ENCODE measurements around the gene PCNX4. TPM values are rescaled to one million over a fixed set of nuclear protein-coding genes. Genes with fewer than 3 reads are reported as not detected.

PCNX4 gene
- total and polyA plus RNA-seq, 7 donors = 3.7 to 55.9 (median 43.8) TPM

DNA sequence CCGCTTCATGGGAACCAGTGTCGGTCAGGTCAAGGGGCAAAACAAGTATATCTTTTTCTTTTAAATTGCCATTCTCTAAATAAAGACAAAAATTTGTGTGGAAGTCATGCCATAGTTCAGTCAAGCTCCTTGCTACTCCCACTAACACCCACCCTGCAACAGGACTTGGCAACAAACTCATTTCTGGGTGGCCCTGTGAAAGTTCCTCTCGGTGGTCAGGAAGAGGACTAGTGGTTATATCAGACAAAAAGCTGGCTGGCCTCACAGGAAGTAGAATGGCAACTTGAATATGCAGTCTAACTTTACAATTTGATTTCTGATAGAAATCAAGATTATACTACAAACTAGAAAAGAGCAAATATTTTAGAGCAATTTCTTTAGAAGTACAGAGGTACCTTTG, 62.3 kb downstream of the PCNX4 start:
- no peak overlapping the region for H3K27ac ChIP-seq
- H3K9me3 ChIP-seq = no peaks in the 10 kb centered on the region
- TF ChIP-seq EP300 (IDR thresholded peaks at IDR 0.05) (no peak), POLR2A (IDR thresholded peaks at IDR 0.05) (no peak), POLR2AphosphoS5 (IDR thresholded peaks at IDR 0.05) (no peak)
- TF ChIP-seq, protein P1, sequence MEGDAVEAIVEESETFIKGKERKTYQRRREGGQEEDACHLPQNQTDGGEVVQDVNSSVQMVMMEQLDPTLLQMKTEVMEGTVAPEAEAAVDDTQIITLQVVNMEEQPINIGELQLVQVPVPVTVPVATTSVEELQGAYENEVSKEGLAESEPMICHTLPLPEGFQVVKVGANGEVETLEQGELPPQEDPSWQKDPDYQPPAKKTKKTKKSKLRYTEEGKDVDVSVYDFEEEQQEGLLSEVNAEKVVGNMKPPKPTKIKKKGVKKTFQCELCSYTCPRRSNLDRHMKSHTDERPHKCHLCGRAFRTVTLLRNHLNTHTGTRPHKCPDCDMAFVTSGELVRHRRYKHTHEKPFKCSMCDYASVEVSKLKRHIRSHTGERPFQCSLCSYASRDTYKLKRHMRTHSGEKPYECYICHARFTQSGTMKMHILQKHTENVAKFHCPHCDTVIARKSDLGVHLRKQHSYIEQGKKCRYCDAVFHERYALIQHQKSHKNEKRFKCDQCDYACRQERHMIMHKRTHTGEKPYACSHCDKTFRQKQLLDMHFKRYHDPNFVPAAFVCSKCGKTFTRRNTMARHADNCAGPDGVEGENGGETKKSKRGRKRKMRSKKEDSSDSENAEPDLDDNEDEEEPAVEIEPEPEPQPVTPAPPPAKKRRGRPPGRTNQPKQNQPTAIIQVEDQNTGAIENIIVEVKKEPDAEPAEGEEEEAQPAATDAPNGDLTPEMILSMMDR (IDR thresholded peaks at IDR 0.05) = no peak
- intact Hi-C loops (cut with DNase I) = no loop called here
- H3K4me3 ChIP-seq = no peak overlapping the region
- no peak for DNase-seq
- peaks cover 0 to 42% (median 7%) of the 10 kb centered on the region in 4 donors for H3K36me3 ChIP-seq
- WGBS, 2 donors = 75 to 92% methylated on average over 3 of the region's 3 CpGs
- H3K27me3 ChIP-seq = no peaks in the 10 kb centered on the region
- peaks cover 0 to 14% (median 9%) of the 10 kb centered on the region in 4 donors for H3K4me1 ChIP-seq

DNA sequence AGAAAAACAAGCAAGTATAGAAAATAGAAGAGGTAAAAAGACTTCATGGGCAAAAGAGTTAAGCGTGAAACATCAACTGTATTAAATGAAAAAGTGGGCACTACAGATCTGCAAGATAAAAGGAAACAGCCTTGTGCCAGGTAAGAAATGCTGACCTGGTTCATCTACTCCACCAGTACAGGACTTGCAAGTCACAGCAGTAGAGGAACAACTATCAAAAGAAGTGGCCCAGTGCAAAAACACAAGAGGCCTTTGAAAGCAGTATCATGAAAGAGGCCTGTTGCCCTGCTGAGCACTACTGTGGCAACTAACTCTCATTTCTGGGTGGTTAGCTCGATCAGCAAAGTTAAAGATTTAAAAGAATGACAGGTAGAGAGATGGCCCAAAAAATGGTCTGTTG, 62.9 kb downstream of the PCNX4 start:
- 79 to 89% methylated on average over 2 of the region's 2 CpGs for WGBS, 2 donors
- H3K36me3 ChIP-seq = peaks cover 0 to 35% (median 7%) of the 10 kb centered on the region in 4 donors

DNA sequence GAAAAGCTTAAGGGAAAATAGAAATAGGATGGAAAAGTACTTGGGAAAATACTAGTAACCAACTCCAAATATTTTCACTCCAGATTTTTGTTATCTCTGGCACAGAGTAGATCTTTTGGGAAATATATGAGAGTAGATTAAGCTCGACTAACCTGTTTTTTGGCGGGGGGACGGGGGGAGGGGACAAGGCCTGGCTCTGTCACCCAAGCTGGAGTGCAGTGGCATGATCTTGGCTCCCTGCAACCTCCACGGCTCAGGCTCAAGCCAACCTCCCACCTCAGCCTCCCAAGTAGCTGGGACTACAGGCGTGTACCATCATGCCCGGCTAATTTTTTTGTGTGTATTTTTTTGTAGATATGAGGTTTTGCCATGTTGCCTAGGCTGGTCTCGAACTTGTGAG, 68.7 kb downstream of the PCNX4 start:
- 94 to 97% methylated on average over 7 of the region's 7 CpGs for WGBS, 2 donors
- no peaks in the 10 kb centered on the region for H3K27me3 ChIP-seq
- peaks cover 0 to 23% (median 11%) of the 10 kb centered on the region in 4 donors for H3K4me1 ChIP-seq
- TF ChIP-seq, protein P1 (IDR thresholded peaks at IDR 0.05) = no peak
- no peak for TF ChIP-seq POLR2A (IDR thresholded peaks at IDR 0.05)
- no peak for TF ChIP-seq POLR2AphosphoS5 (IDR thresholded peaks at IDR 0.05)
- no peak for TF ChIP-seq EP300 (IDR thresholded peaks at IDR 0.05)
- H3K9me3 ChIP-seq = no peaks in the 10 kb centered on the region
- no peak overlapping the region for H3K27ac ChIP-seq
- H3K4me3 ChIP-seq = no peak overlapping the region
- peaks cover 0 to 5% (median 0%) of the 10 kb centered on the region in 4 donors for H3K36me3 ChIP-seq
- intact Hi-C loops (cut with DNase I) = no loop called here
- no peak for DNase-seq

More for the DNA sequence above, 62.9 kb downstream of the PCNX4 start:
- H3K27ac ChIP-seq = no peak overlapping the region
- H3K4me1 ChIP-seq = peaks cover 0 to 14% (median 9%) of the 10 kb centered on the region in 4 donors
- no peaks in the 10 kb centered on the region for H3K9me3 ChIP-seq
- no peak overlapping the region for H3K4me3 ChIP-seq
- intact Hi-C loops (cut with DNase I) = no loop called here
- H3K27me3 ChIP-seq = no peaks in the 10 kb centered on the region
- no peak for DNase-seq
- no peak for TF ChIP-seq POLR2AphosphoS5 (IDR thresholded peaks at IDR 0.05)

DNA sequence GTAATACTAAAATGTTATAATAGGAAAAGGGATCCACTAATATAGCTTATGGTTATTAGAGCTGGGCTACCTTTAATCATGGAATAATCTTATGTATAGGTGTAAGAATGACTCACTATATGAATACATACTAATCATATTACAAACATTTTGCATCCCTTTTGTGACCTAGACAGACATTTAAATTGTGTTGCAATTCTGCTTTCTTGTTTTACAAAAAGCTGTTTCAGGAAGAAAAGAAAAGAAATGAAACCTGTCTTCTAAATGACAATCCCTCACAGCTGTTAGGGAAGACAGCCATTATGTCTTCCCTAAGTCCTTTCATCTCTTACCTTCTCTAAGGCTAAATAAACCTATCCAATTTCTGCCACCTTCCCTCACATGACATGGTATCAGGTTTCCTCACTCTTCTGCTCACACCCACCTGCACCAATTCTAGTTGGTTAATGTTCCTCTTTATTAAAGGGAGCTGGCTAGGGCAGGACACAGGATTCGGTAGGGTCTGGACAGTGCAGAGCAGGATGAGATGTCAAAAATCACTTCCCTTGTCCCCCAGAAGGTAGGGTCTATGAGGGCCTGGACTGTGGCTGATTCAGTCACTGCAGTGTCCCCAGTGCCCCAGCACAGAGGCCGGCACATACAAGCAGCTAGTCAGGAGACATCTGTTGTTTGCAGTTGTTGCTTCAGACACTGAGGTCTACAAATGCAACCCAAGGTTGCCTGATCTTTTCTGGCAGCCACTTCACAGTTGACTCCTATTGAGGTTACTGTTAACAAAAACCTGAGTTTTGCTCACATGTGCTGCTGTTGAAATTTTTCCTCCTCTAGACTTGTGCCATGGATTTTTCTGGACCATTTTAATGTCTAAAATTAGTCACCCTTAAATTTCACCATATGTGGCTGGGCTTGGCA, 69.7 kb downstream of the PCNX4 start:
- H3K27ac ChIP-seq = no peak overlapping the region

DNA sequence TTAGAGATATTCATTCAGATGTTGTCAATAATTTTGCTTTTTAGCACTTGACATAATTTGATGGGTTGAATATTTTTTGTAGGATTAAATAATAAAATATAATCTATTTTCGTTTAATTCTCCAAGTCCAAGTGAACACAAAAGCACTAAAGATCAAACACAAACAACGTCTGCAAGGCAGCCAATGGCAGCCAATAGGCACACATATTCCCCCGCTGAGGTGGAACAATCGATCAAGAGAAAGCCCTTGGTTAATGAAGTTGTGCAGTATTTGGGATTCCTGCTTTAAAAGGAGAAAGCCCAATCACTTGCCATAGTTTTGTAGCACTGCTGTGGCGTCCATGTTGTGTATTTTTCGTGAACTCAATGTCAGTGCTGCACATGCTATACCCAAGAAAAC, 72.0 kb downstream of the PCNX4 start:
- Histone ChIP-seq H3K4me1 (peaks cover 0 to 25% (median 19%) of the 10 kb centered on the region in 4 donors), H3K36me3 (no peaks in the 10 kb centered on the region), H3K4me3 (peak overlapping the region in 2 of 4 donors; percentile 65 to 70), H3K9me3 (no peaks in the 10 kb centered on the region), H3K27me3 (no peaks in the 10 kb centered on the region), H3K27ac (peak overlapping the region in 1 of 4 donors; percentile 96)
- WGBS, 2 donors = 86 to 89% methylated on average over 6 of the region's 6 CpGs
- intact Hi-C loops (cut with DNase I) = loop anchor here (1.0 kb wide), 1 partner anchor 70 kb away; no protein-coding TSS in a partner anchor
- no peak for DNase-seq
- TF ChIP-seq POLR2AphosphoS5 (IDR thresholded peaks at IDR 0.05) (no peak), POLR2A (IDR thresholded peaks at IDR 0.05) (no peak), EP300 (IDR thresholded peaks at IDR 0.05) (no peak)
- TF ChIP-seq, protein P1 (IDR thresholded peaks at IDR 0.05) = no peak

More for the DNA sequence above, 69.7 kb downstream of the PCNX4 start:
- intact Hi-C loops (cut with DNase I) = no loop called here
- Histone ChIP-seq H3K4me1 (peaks cover 0 to 32% (median 19%) of the 10 kb centered on the region in 4 donors), H3K9me3 (no peaks in the 10 kb centered on the region), H3K27me3 (no peaks in the 10 kb centered on the region), H3K4me3 (no peak overlapping the region), H3K36me3 (no peaks in the 10 kb centered on the region)
- TF ChIP-seq POLR2AphosphoS5 (IDR thresholded peaks at IDR 0.05) = no peak
- TF ChIP-seq, protein P1 (IDR thresholded peaks at IDR 0.05) = no peak
- no peak for TF ChIP-seq EP300 (IDR thresholded peaks at IDR 0.05)
- TF ChIP-seq POLR2A (IDR thresholded peaks at IDR 0.05) = no peak
- 78 to 92% methylated on average over 2 of the region's 2 CpGs for WGBS, 2 donors
- DNase-seq = peak; percentile 73
